Osteocyte (in vitro differentiated cells): ENCODE results near the gene ZNF585A. TPM values are rescaled to one million over a fixed set of nuclear protein-coding genes. Genes with fewer than 3 reads are reported as not detected.

Experiments
- DNase-seq: peaks from one replicate; pipeline ENCODE4 v3.0.0; 2021; ENCODE audit warnings: mixed read lengths; ENCODE audit not compliant: unreplicated experiment; ENCODE audit errors: extremely low spot score
- H3K27ac Mint-ChIP-seq: one replicate; pipeline ENCODE4 v1.8.0; 2021; ENCODE audit warnings: mild to moderate bottlenecking, mixed read lengths; ENCODE audit not compliant: unreplicated experiment
- H3K27me3 Mint-ChIP-seq: one replicate; pipeline ENCODE4 v1.8.0; 2021; ENCODE audit warnings: mixed read lengths; ENCODE audit not compliant: unreplicated experiment
- H3K36me3 Mint-ChIP-seq: one replicate; pipeline ENCODE4 v1.8.0; 2021; ENCODE audit warnings: mixed read lengths; ENCODE audit not compliant: unreplicated experiment
- H3K4me1 Mint-ChIP-seq: one replicate; pipeline ENCODE4 v1.8.0; 2021; ENCODE audit warnings: mixed read lengths; ENCODE audit not compliant: unreplicated experiment
- H3K4me3 Mint-ChIP-seq: one replicate; pipeline ENCODE4 v1.8.0; 2021; ENCODE audit warnings: mild to moderate bottlenecking, moderate library complexity, mixed read lengths; ENCODE audit not compliant: unreplicated experiment
- H3K9me3 Mint-ChIP-seq: one replicate; pipeline ENCODE4 v1.8.0; 2021; ENCODE audit warnings: mixed read lengths; ENCODE audit not compliant: unreplicated experiment
- CTCF ChIP-seq: fragments of 200-600 bp; sonication (generic); IDR thresholded peaks from 2 replicates; pipeline ENCODE4 v1.5.0; 2021; ENCODE audit warnings: antibody characterized with exemption, mild to moderate bottlenecking, moderate library complexity
- total RNA-seq: library from RNA; stranded (reverse); gene quantifications from 2 replicates; pipeline ENCODE4 v1.2.1, GENCODE V29; 2021

The ZNF585A gene
- total RNA-seq, 1 donor from 2014 or later = 13.2 TPM

GRCh38 chr19:37095859-37096258 is 76.6 kb downstream of the ZNF585A start:
- peaks cover 44% of the 10 kb centered on the region for H3K9me3 Mint-ChIP-seq
- no peak overlapping the region for H3K27ac Mint-ChIP-seq
- no peaks in the 10 kb centered on the region for H3K27me3 Mint-ChIP-seq
- H3K36me3 Mint-ChIP-seq = peaks cover 83% of the 10 kb centered on the region
- H3K4me1 Mint-ChIP-seq = no peaks in the 10 kb centered on the region
- no peak overlapping the region for H3K4me3 Mint-ChIP-seq
- no peak for TF ChIP-seq CTCF
- no peak for DNase-seq

Other genes with a start within 250 kb of the ZNF585A start
- gene ZNF420, start 94.3 kb downstream of the ZNF585A start, total RNA-seq = 11.9 and 12.0 TPM in 2 replicates
- 18.6 and 19.4 TPM in 2 replicates for gene ZNF585B, start 37.8 kb upstream of the ZNF585A start, total RNA-seq
- 8.2 and 12.3 TPM in 2 replicates for gene ZNF383, start 45.5 kb upstream of the ZNF585A start, total RNA-seq
- 5.8 and 7.3 TPM in 2 replicates for gene ZNF527, start 198.4 kb upstream of the ZNF585A start, total RNA-seq